Measurements from ENCODE around the gene FHOD3. TPM values are rescaled to one million over a fixed set of nuclear protein-coding genes. Genes with fewer than 3 reads are reported as not detected.

The FHOD3 gene
- total and polyA plus RNA-seq, 10 donors: 1.2 to 2.7 (median 1.9) TPM

DNA sequence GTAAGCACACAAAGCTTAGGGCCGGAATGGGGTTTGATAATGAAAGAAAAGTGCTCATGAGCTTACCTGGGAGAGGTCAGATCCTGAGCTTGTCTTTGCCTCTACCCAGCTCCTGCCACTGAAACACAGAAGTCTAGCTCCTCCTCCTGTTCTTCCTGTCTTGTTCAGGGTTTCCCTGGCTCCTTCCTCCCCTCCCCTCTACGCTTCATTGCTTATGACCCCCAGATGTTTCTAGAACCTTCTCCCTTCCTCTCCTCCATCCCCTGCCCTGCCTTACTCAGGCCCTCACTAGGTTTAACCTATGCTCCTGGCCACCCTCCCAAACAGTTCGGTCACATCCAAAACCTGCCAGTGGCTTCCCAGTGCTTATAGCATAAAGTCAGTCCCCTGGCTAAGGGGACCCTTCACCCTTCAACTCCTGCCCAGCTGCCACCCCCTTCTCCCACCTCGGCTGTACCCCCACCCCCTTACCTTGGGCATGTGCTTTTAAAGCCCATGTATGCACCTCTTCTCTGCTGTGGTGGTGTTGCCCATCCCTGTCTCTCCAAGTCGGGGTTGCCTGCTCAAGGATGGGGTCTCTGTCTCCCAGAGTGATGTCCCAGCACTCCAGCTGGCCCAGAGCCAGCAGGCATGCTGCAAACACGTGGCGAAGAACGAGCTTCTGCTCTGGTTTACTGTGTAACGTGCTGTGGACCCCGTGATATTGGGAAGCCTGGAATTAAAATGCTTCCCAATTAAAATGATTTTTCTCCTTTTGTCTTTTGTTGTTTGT is 297.7 kb downstream of the FHOD3 start:
- intact Hi-C loops (cut with DNase I; ENCODE audit: low total_unique reads): no loop called here
- TF ChIP-seq POLR2AphosphoS5 (IDR thresholded peaks at IDR 0.05) (no peak), POLR2A (IDR thresholded peaks at IDR 0.05) (no peak)
- TF ChIP-seq, protein P1, sequence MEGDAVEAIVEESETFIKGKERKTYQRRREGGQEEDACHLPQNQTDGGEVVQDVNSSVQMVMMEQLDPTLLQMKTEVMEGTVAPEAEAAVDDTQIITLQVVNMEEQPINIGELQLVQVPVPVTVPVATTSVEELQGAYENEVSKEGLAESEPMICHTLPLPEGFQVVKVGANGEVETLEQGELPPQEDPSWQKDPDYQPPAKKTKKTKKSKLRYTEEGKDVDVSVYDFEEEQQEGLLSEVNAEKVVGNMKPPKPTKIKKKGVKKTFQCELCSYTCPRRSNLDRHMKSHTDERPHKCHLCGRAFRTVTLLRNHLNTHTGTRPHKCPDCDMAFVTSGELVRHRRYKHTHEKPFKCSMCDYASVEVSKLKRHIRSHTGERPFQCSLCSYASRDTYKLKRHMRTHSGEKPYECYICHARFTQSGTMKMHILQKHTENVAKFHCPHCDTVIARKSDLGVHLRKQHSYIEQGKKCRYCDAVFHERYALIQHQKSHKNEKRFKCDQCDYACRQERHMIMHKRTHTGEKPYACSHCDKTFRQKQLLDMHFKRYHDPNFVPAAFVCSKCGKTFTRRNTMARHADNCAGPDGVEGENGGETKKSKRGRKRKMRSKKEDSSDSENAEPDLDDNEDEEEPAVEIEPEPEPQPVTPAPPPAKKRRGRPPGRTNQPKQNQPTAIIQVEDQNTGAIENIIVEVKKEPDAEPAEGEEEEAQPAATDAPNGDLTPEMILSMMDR (IDR thresholded peaks at IDR 0.05 in 8 of 11, conservative IDR thresholded peaks at IDR 0.05 in 3 of 11): no peak
- WGBS, 5 donors: 77 to 83% (median 81%) methylated on average over 10 of the region's 10 CpGs
- no peak overlapping the region for H3K4me3 ChIP-seq
- H3K9me3 ChIP-seq: no peaks in the 10 kb centered on the region
- H3K36me3 ChIP-seq: no peaks in the 10 kb centered on the region
- H3K27ac ChIP-seq: no peak overlapping the region
- H3K27me3 ChIP-seq (replicated peaks in 1 of 7): no peaks in the 10 kb centered on the region
- DNase-seq: no peak
- no peaks in the 10 kb centered on the region for H3K4me1 ChIP-seq

DNA sequence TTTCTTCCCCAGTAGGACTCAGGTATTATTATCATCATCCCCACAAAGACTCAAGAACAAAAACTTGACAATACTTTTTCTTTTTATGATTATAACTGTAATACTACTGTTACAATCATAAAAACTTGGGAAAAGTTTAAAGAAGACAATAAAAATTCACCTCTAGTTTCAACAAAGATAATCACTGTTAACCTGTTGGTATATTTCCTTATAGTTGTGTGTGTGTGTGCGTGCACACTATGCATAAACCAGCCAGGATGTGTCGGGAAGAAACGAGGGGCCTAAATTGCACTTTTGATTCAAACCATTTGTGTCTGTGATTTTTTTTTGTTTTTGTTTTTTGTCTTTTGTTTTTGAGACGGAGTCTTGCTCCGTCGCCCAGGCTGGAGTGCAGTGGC is 298.3 kb downstream of the FHOD3 start:
- intact Hi-C loops (cut with DNase I; ENCODE audit: low total_unique reads): no loop called here
- Histone ChIP-seq H3K4me3 (no peak overlapping the region), H3K4me1 (no peaks in the 10 kb centered on the region), H3K27me3 (replicated peaks in 1 of 7) (no peaks in the 10 kb centered on the region), H3K36me3 (no peaks in the 10 kb centered on the region), H3K9me3 (no peaks in the 10 kb centered on the region), H3K27ac (no peak overlapping the region)
- TF ChIP-seq, protein P1 (IDR thresholded peaks at IDR 0.05 in 8 of 11, conservative IDR thresholded peaks at IDR 0.05 in 3 of 11): no peak
- TF ChIP-seq POLR2AphosphoS5 (IDR thresholded peaks at IDR 0.05): no peak
- DNase-seq: no peak
- 80 to 95% (median 91%) methylated on average over 6 of the region's 6 CpGs for WGBS, 5 donors

DNA sequence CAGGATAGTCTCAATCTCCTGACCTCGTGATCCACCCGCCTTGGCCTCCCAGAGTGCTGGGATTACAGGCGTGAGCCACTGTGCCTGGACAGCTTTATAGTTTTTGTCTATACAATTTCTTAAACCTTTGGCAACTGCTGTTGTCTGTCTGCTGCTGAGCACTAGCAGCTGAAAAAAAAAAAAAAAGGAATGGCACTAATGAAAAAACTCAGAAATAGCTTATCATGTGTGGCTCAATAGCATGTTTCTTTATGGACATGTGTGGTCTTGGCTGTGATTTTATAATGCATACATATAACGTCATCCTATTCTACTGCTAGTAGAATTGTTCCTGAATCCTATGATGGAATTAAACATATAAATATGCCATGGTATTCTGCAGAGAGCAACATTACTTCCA is 300.1 kb downstream of the FHOD3 start:
- WGBS, 5 donors: 86 to 95% (median 90%) methylated on average over 4 of the region's 4 CpGs
- no peak overlapping the region for H3K4me3 ChIP-seq
- H3K27me3 ChIP-seq (replicated peaks in 1 of 7): no peaks in the 10 kb centered on the region
- H3K27ac ChIP-seq: no peak overlapping the region
- no peaks in the 10 kb centered on the region for H3K9me3 ChIP-seq
- intact Hi-C loops (cut with DNase I; ENCODE audit: low total_unique reads): no loop called here
- H3K4me1 ChIP-seq: no peaks in the 10 kb centered on the region
- no peaks in the 10 kb centered on the region for H3K36me3 ChIP-seq
- no peak for DNase-seq
- no peak for TF ChIP-seq POLR2AphosphoS5 (IDR thresholded peaks at IDR 0.05)
- TF ChIP-seq, protein P1 (IDR thresholded peaks at IDR 0.05 in 8 of 11, conservative IDR thresholded peaks at IDR 0.05 in 3 of 11): no peak
- TF ChIP-seq POLR2A (IDR thresholded peaks at IDR 0.05): no peak

DNA sequence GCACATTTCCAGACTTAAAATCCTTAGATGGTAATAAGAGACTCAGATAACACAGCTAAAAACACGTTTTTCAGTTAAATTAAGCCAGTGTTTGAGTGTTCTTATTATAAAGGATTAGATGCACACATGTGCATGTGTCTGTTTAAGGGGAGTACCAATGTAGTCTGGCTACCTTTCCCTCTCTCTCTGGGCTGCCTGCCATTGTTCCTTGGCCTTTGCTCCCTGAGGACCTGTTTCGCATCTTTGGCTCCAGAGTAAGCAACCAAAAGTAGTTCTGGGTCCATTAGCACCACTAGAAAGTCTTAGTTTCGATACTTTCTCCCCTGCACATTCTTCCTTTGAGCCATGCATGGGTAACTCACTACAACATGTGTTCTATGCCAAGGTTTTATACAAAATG is 303.0 kb downstream of the FHOD3 start:
- H3K4me1 ChIP-seq: no peaks in the 10 kb centered on the region
- H3K36me3 ChIP-seq: no peaks in the 10 kb centered on the region
- 78 to 89% (median 81%) methylated on average over 3 of the region's 3 CpGs for WGBS, 5 donors
- H3K27ac ChIP-seq: no peak overlapping the region
- H3K9me3 ChIP-seq: no peaks in the 10 kb centered on the region
- TF ChIP-seq, protein P1 (IDR thresholded peaks at IDR 0.05 in 8 of 11, conservative IDR thresholded peaks at IDR 0.05 in 3 of 11): no peak
- TF ChIP-seq POLR2A (IDR thresholded peaks at IDR 0.05) (no peak), POLR2AphosphoS5 (IDR thresholded peaks at IDR 0.05) (no peak)
- no peak for DNase-seq
- peaks cover 0 to 2% (median 0%) of the 10 kb centered on the region in 7 donors for H3K27me3 ChIP-seq (replicated peaks in 1 of 7)
- intact Hi-C loops (cut with DNase I; ENCODE audit: low total_unique reads): no loop called here
- H3K4me3 ChIP-seq: no peak overlapping the region

All from spleen (tissue), 11 donors.